GM19324 (cell line): ENCODE measurements around the gene LRRK1.

Experiments
- ATAC-seq: cut with Tn5 transposase; IDR thresholded peaks from one replicate; pipeline ENCODE4 v1.9.1; 2021; ENCODE audit warnings: mild to moderate bottlenecking, moderate library complexity; ENCODE audit not compliant: unreplicated experiment, low FRiP score

Gene LRRK1

DNA sequence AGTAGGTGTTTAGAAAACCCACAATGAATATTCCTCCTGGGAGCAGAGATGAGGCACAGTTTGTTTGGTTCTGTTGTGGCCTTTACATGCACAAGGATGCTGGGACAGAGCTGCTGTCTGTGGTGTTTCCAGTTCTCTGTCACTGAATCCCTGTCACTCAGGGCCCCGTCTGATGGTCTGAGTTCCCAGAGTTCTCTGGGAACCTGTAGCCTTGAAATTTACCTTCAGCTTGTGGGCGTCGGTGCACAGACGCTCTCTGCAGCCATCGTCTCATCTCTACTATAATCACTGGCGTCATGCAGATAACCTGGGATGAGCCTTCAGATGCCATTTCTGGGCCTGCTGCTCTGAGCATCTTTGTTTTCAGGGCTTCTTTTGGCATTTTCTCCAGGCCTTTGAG, 81.9 kb downstream of the LRRK1 start:
- ATAC-seq, result no peak

- ATAC-seq, result no peak
These were observed 82.6 kb downstream of the LRRK1 start for GRCh38 chr15:101001796-101002195.

DNA sequence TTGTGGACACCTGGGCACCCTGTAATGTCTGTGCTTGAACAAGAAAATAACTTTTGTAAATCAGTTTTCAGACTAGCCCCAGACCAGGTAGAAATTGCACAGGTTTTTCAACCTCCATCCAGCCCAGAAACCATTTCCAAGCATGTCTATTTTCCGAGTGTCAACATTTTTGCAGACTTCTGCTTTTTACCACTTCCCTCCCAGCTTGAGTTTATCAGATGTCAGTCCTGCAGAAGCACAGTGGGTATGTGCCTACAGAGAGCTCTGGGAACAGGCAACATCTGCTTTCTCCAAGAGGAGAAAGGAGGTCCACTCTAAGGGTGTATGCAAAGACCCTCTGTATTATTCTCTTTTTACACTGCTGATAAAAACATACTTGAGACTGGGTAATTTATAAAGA, 83.9 kb downstream of the LRRK1 start:
- no peak for ATAC-seq

GRCh38 chr15:101003706-101004105, 84.5 kb downstream of the LRRK1 start:
- no peak for ATAC-seq

DNA sequence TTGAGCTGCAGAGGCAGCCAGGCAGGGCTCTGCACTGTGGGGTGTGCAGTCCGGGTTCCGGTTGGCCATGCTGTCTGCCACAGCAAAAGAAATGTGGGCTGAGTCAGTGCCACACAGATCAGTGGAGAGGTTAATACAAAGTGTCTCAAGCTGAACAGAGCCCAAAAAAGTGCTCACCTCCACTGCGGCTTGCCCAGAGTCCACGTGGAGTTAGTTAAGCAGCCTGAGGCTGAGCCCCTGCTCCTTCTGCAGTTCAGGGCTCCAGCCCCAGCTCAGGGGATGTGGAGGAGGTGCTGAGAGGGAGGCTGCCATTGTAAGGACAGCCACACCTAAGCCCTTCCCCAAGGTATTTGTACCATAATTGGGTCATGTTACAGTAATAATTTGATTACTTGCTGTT, 85.3 kb downstream of the LRRK1 start:
- no peak for ATAC-seq

- ATAC-seq, result no peak
These were observed 86.0 kb downstream of the LRRK1 start for GRCh38 chr15:101004986-101005747.

- no peak for ATAC-seq
These were observed 88.0 kb downstream of the LRRK1 start for GRCh38 chr15:101006931-101007691.

GRCh38 chr15:101008158-101009139, 89.3 kb downstream of the LRRK1 start:
- ATAC-seq, result peak; percentile 72

DNA sequence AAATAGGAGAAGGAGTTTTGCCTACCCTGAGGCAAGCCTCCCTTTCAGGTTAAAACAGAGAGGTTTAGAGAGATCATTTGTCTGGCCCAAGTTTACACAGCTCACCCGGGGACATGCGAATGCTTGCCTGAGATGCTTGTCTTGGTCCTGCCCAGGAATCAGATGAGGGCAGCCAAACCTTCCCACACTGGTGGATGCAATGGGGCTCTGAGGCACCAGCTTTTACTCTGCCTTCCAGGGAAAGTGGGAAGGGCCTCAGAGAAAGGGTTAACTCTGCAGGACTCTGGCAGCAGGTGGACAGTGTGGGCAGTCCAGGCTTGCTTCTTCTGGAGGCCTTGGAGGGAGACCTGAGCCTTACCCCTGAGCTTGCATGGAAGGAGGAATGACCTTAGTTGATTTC, 90.0 kb downstream of the LRRK1 start:
- ATAC-seq, result no peak

- ATAC-seq, result no peak
These were observed 91.6 kb downstream of the LRRK1 start for GRCh38 chr15:101010781-101011180.

GRCh38 chr15:101012326-101013200, 93.4 kb downstream of the LRRK1 start:
- ATAC-seq, result no peak

- ATAC-seq, result no peak
These were observed 94.0 kb downstream of the LRRK1 start for GRCh38 chr15:101013201-101013550.

DNA sequence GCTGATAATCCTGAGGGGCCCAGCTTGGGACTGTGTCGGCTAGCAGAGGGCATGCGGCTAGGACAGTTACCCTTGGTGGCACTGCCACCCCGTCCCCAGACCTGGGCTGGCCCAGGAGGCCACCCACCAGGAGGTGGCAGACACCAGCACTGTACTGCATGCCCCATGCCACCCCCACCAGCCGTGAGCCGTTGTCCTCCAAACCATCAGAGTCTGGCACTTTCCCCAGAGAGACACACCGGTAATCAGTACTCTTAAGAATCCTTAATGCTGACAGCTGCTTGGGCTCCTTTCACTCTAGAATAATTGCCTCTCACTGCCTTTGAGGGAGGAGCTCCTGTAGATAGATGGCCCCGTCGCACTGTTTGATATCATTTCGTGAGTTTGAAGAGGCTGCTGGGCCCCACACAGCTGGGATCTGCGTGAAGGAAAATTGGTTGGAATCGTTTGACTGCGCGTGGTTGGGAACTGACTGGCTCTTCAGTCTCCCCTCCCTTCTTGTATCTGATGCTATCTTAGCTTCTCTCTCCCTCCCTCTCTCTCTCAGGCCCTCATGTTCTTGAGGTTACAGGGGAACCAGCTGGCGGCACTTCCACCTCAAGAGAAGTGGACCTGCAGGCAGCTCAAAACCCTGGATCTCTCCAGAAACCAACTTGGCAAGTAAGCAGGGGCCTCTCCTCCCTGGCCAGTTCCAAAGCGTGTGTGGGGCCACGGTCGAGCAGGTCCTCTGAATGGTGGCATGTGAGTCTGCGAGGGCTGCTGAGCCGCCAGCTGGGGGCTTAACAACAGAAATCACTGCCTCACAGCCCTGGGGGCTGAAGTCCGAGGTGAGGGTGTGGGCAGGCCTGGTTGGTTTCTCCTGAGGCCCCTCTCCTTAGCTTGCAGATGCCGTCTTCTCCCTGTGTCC, 94.9 kb downstream of the LRRK1 start:
- no peak for ATAC-seq

GRCh38 chr15:101014921-101015841, 96.0 kb downstream of the LRRK1 start:
- ATAC-seq, result no peak

- ATAC-seq, result no peak
These were observed 97.4 kb downstream of the LRRK1 start for GRCh38 chr15:101016581-101016980.

GRCh38 chr15:101017093-101017754, 98.1 kb downstream of the LRRK1 start:
- no peak for ATAC-seq

GRCh38 chr15:101018016-101018415, 98.9 kb downstream of the LRRK1 start:
- ATAC-seq, result no peak
